SU-DHL-6 (cell line): ENCODE data around the gene SRSF8.

Experiments used
- H2AFZ ChIP-seq: fragments of 200-600 bp; sonication (generic); 2 replicates; pipeline ENCODE4 v1.6.1; 2014; ENCODE audit warnings: low read depth, mild to moderate bottlenecking, moderate library complexity, mixed read lengths, antibody characterized with exemption, low read length; ENCODE audit not compliant: severe bottlenecking
- H3F3A ChIP-seq: fragments of 200-600 bp; shearing (Covaris generic); 2 replicates; pipeline ENCODE4 v1.6.0; 2016; ENCODE audit warnings: antibody characterized with exemption, mild to moderate bottlenecking; ENCODE audit not compliant: insufficient read depth
- H3K27ac ChIP-seq: fragments of 200-600 bp; sonication (generic); 2 replicates; pipeline ENCODE4 v1.5.1; 2016; ENCODE audit warnings: low read depth, mild to moderate bottlenecking, low read length, moderate library complexity, mixed read lengths
- H3K27me3 ChIP-seq: fragments of 200-600 bp; sonication (generic), shearing (Covaris generic); 2 replicates; pipeline ENCODE4 v1.6.0; 2014; ENCODE audit warnings: mild to moderate bottlenecking, low read length
- H3K36me3 ChIP-seq: fragments of 200-600 bp; sonication (generic); 2 replicates; pipeline ENCODE4 v1.6.1; 2014; ENCODE audit warnings: mild to moderate bottlenecking, low read length, mixed read lengths
- H3K4me2 ChIP-seq: fragments of 300-600, 200-600 bp; shearing (Covaris generic), sonication (generic); 2 replicates; pipeline ENCODE4 v1.6.0; 2014; ENCODE audit warnings: low read length, low read depth, mild to moderate bottlenecking; ENCODE audit not compliant: poor library complexity, severe bottlenecking
- H3K4me3 ChIP-seq: fragments of 200-600 bp; sonication (generic); 2 replicates; pipeline ENCODE4 v1.5.1; 2014; ENCODE audit warnings: antibody characterized with exemption, low read length, mild to moderate bottlenecking, mixed read lengths; ENCODE audit not compliant: insufficient read depth, poor library complexity, severe bottlenecking
- H3K79me2 ChIP-seq: fragments of 200-600 bp; sonication (generic); 2 replicates; pipeline ENCODE4 v1.6.1; 2014; ENCODE audit warnings: mild to moderate bottlenecking, low read length, moderate library complexity; ENCODE audit not compliant: insufficient read depth
- H3K9ac ChIP-seq: fragments of 200-600 bp; sonication (generic); 2 replicates; pipeline ENCODE4 v1.7.0; 2014; ENCODE audit warnings: mild to moderate bottlenecking, low read length
- H3K9me2 ChIP-seq: fragments of 200-600 bp; sonication (generic); replicated peaks from 2 replicates; pipeline ENCODE4 v1.6.1; 2014; ENCODE audit warnings: low read length; ENCODE audit not compliant: insufficient read depth
- H3K9me3 ChIP-seq: fragments of 200-600 bp; sonication (generic); 2 replicates; pipeline ENCODE4 v1.6.1; 2014; ENCODE audit warnings: low read length, mixed read lengths; ENCODE audit not compliant: insufficient read depth
- H4K20me1 ChIP-seq: fragments of 200-600 bp; sonication (generic); 2 replicates; pipeline ENCODE4 v1.6.1; 2014; ENCODE audit warnings: low read depth, mild to moderate bottlenecking, antibody characterized with exemption, low read length, moderate library complexity, mixed read lengths
- EZH2phosphoT487 ChIP-seq: fragments of 200-600 bp; sonication (generic), shearing (Covaris generic); conservative IDR thresholded peaks from 2 replicates; pipeline ENCODE4 v1.6.1; 2018; ENCODE audit warnings: mild to moderate bottlenecking, antibody characterized with exemption, low read length, moderate library complexity, mixed read lengths
- TF ChIP-seq, protein P1 (sequence below): fragments of 200-600 bp; sonication (generic); IDR thresholded peaks from one replicate; pipeline ENCODE4 v1.5.1; 2017; ENCODE audit warnings: antibody characterized with exemption, mild to moderate bottlenecking, low read length, moderate library complexity; ENCODE audit not compliant: insufficient read depth, poor library complexity, severe bottlenecking

The SRSF8 gene

GRCh38 chr11:95059046-95059445 is 7.7 kb upstream of the SRSF8 start:
- H3K4me2 ChIP-seq: no peak overlapping the region
- H3F3A ChIP-seq: no peaks in the 10 kb centered on the region
- no peaks in the 10 kb centered on the region for H3K27me3 ChIP-seq
- no peaks in the 10 kb centered on the region for H3K9me2 ChIP-seq
- TF ChIP-seq EZH2phosphoT487: no peak
- H2AFZ ChIP-seq: no peak overlapping the region
- H3K4me3 ChIP-seq: no peak overlapping the region
- H4K20me1 ChIP-seq: no peaks in the 10 kb centered on the region
- H3K27ac ChIP-seq: no peak overlapping the region
- H3K79me2 ChIP-seq: no peaks in the 10 kb centered on the region
- H3K9me3 ChIP-seq: no peaks in the 10 kb centered on the region
- no peaks in the 10 kb centered on the region for H3K36me3 ChIP-seq
- no peak overlapping the region for H3K9ac ChIP-seq

GRCh38 chr11:95065336-95065735 is 1.4 kb upstream of the SRSF8 start:
- Histone ChIP-seq H3K79me2 (peaks cover 11% of the 10 kb centered on the region; the same call in 1 of the 2 replicates), H3F3A (peaks cover 17% of the 10 kb centered on the region), H3K9me2 (no peaks in the 10 kb centered on the region), H3K9ac (no peak overlapping the region), H3K9me3 (no peaks in the 10 kb centered on the region), H3K4me3 (no peak overlapping the region), H4K20me1 (0 out of 2 replicates have a peak, but pooled peaks cover 3% of the 10 kb centered on the region), H3K36me3 (no peaks in the 10 kb centered on the region), H3K27me3 (no peaks in the 10 kb centered on the region), H2AFZ (no peak overlapping the region), H3K4me2 (no peak overlapping the region), H3K27ac (no peak overlapping the region)
- TF ChIP-seq, protein P1, sequence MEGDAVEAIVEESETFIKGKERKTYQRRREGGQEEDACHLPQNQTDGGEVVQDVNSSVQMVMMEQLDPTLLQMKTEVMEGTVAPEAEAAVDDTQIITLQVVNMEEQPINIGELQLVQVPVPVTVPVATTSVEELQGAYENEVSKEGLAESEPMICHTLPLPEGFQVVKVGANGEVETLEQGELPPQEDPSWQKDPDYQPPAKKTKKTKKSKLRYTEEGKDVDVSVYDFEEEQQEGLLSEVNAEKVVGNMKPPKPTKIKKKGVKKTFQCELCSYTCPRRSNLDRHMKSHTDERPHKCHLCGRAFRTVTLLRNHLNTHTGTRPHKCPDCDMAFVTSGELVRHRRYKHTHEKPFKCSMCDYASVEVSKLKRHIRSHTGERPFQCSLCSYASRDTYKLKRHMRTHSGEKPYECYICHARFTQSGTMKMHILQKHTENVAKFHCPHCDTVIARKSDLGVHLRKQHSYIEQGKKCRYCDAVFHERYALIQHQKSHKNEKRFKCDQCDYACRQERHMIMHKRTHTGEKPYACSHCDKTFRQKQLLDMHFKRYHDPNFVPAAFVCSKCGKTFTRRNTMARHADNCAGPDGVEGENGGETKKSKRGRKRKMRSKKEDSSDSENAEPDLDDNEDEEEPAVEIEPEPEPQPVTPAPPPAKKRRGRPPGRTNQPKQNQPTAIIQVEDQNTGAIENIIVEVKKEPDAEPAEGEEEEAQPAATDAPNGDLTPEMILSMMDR: no peak
- no peak for TF ChIP-seq EZH2phosphoT487

DNA sequence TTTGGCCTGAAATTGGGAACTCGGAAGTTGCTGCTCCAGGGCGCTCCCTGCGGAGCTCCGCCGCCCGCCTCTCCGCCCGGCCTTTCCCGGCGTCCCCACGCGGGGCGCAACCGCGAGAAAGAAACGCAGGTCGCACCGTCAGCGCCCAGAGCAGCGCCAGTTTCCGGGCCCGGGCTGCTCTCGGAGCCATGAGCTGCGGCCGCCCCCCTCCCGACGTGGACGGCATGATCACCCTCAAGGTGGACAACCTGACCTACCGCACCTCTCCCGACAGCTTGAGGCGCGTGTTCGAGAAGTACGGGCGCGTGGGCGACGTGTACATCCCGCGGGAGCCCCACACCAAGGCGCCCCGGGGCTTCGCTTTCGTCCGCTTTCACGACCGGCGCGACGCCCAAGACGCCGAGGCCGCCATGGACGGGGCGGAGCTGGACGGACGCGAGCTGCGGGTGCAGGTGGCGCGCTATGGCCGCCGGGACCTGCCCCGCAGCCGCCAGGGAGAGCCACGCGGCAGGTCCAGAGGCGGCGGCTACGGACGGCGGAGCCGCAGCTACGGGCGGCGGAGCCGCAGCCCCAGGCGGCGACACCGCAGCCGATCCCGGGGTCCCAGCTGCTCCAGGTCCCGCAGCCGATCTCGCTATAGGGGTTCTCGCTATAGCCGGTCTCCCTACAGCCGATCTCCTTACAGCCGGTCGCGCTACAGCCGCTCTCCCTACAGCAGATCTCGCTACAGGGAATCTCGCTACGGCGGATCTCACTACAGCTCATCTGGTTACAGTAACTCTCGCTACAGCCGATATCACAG is 521 bp downstream of the SRSF8 start:
- H4K20me1 ChIP-seq: 0 out of 2 replicates have a peak, but pooled peaks cover 3% of the 10 kb centered on the region
- peak overlapping the region; percentile 65 for H2AFZ ChIP-seq
- TF ChIP-seq, protein P1: no peak
- no peak for TF ChIP-seq EZH2phosphoT487
- H3K27me3 ChIP-seq: no peaks in the 10 kb centered on the region
- H3K9ac ChIP-seq: peak overlapping the region; percentile 79
- H3K36me3 ChIP-seq: no peaks in the 10 kb centered on the region
- H3K9me2 ChIP-seq: no peaks in the 10 kb centered on the region
- H3K27ac ChIP-seq: peak overlapping the region; percentile 55
- H3F3A ChIP-seq: peaks cover 17% of the 10 kb centered on the region
- no peaks in the 10 kb centered on the region for H3K9me3 ChIP-seq
- H3K4me2 ChIP-seq: peak overlapping the region; percentile 91
- H3K4me3 ChIP-seq: peak overlapping the region; percentile 93
- H3K79me2 ChIP-seq: peaks cover 11% of the 10 kb centered on the region; the same call in 1 of the 2 replicates

DNA sequence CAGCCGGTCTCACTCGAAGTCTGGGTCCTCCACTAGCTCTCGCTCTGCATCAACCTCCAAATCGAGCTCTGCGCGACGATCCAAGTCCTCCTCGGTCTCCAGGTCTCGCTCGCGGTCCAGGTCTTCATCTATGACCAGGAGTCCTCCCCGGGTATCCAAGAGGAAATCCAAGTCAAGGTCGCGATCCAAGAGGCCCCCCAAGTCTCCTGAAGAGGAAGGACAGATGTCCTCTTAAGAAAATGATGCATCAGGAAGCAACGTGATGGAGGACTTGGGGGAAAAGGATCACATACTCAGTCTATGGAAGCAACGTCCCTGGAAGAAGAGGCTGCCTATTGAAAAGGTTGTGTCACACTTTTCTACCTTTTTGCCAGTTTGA is 1.1 kb downstream of the SRSF8 start:
- peak overlapping the region; percentile 55 for H3K27ac ChIP-seq
- H3K9me3 ChIP-seq: no peaks in the 10 kb centered on the region
- peak overlapping the region; percentile 65 for H2AFZ ChIP-seq
- peaks cover 17% of the 10 kb centered on the region for H3F3A ChIP-seq
- peak overlapping the region; percentile 93 for H3K4me3 ChIP-seq
- no peaks in the 10 kb centered on the region for H3K27me3 ChIP-seq
- peak overlapping the region; percentile 79 for H3K9ac ChIP-seq
- H3K36me3 ChIP-seq: no peaks in the 10 kb centered on the region
- peaks cover 11% of the 10 kb centered on the region; the same call in 1 of the 2 replicates for H3K79me2 ChIP-seq
- H3K4me2 ChIP-seq: peak overlapping the region; percentile 91
- no peaks in the 10 kb centered on the region for H3K9me2 ChIP-seq
- 0 out of 2 replicates have a peak, but pooled peaks cover 3% of the 10 kb centered on the region for H4K20me1 ChIP-seq
- TF ChIP-seq, protein P1: no peak
- TF ChIP-seq EZH2phosphoT487: no peak
